HG02870 (cell line): ENCODE measurements around the gene DPH5.
A peak's percentile ranks its signal among the peaks of the same experiment; 100 is the strongest.
"Not testable (repeated sequence)": the region's sequence is repeated elsewhere in the genome, so short reads cannot be mapped to it uniquely, and the experiment has no call there.

ENCODE experiments used
- ATAC-seq: cut with Tn5 transposase; IDR thresholded peaks from one replicate; pipeline ENCODE4 v1.9.1; 2021; ENCODE audit warnings: mild to moderate bottlenecking, moderate library complexity; ENCODE audit not compliant: unreplicated experiment

DPH5 gene

DNA sequence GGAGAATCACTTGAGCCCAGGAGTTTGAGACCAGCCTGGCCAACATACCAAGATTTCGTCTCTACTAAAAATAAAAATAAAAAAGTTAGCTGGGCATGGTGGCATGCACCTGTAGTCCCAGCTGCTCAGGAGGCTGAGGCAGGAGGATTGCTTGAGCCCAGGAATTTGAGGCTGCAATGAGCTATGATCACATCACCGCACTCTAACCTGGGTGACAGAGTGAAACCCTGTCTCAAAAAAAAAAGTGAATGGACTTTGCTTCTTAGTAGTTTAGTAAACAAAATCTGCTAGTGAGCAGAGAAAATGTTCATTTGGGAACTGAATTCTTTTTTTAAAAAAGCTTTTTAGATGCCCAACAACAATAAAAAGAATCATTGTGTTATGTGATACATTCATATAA, 6.5 kb upstream of the DPH5 start:
- not testable (repeated sequence) for ATAC-seq

DNA sequence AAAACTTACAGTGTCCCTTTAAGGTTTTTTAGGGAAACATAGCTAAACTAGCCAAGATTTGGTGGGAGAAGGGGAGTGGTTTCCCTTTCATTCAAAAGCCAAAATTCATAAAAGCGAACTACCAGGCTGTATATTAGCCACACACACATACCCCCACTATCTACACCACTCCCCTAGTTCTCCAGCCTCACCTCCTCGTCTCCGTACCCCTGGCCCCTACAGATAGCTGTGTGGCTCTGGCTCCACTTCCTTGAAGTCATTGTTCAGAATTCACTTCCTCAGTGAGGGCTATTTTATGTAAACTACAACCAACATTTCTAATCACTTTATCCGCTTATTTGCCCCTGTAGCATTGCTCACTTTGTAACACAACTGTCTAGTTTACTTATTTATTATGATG, 5.3 kb upstream of the DPH5 start:
- no peak for ATAC-seq

DNA sequence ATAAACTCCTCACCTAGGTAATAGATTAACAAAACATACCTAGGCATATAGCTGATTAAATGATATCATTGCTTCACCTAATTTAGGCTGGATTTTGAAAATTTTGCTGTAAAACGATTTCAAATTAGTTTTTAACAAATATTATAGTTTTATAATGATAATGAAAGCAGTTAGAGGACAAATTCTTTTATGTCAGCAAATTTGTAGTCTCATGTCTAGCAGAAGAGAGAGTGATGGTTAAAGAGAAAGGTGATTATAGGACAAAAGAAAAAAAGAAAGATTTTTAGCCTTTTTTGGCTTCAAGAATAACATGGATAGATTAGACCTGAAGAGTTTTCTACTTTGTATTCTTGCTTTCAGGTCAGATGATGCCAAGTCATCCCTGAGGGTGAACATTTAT, 3.6 kb upstream of the DPH5 start:
- no peak for ATAC-seq

DNA sequence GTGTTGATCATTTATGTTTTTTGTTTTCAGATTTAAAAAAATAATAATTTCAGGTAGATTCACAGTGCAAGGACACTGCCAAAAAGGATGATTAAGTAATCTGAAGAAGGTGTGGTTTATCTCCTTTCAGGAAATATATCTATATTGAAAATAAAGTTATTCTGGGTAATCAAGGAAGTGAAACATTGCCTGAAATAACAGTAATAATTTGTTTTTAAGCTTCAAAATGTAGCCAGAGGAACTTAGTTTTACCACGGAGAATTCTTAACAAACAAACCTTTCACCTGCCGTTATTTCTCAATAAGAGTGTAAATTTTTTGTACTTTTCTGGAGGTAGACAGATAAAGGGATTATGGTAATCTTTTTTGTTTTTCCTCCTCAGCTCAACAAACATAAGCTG, 2.9 kb upstream of the DPH5 start:
- no peak for ATAC-seq

- ATAC-seq = no peak
Measured at GRCh38 chr1:101027194-101027772, 1.7 kb upstream of the DPH5 start.

DNA sequence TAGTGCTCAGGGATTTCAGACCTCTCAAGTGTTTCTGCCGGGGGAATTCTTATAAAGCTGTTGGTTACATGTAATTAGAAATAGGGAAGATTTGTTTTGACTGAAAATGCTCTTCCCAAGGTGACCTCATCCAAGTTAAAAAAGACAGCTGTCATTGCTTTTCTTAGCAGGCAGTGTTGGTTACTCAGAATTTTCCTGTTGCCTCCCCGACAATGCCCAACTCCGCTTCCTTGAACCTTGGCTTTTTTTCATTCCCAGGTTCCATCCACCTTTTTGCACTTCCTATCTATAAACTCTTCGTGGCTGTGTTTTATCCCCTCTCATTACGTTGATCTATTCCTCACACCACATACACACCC, 825 bp upstream of the DPH5 start:
- peak; percentile 2 for ATAC-seq

DNA sequence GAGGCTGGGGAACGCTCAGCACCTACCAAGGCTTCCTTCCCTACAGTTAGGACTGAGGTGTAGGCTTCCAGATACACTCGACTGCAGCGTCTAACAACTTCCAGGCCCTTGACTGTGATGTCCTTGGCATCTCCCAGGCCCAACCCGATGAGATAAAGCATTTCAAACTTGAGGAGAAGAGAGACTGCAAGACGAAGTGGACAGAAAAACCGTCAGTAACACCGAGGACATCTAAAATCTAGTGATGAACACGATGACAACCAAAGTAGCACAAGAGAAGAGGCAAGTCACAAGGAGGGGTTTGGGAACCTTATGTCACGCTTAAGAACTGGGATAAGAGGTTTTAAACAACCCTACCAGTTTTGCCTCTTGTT, 314 bp downstream of the DPH5 start:
- ATAC-seq = peak; percentile 20

DNA sequence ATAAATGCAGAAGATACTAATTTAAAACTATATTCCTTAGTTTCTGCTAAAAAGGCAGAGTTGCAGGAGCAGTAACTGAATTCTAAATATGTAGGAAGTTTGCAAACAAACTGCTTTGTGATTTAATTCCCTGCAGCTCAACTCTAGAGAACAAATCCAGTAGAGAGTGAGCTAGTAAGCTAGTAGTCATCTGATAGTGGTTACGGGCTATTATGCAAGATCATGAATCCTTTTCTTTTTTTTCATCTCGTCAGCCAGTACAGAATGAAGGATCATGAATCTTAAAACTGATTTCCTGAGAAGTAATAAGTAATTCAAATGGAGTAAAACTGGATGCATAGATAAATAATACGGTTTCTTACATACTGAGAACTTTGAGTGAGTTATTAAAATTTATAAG, 3.3 kb downstream of the DPH5 start:
- no peak for ATAC-seq

GRCh38 chr1:101017448-101017847, 8.1 kb downstream of the DPH5 start:
- no peak for ATAC-seq

GRCh38 chr1:101013776-101014175, 11.8 kb downstream of the DPH5 start:
- ATAC-seq = no peak

DNA sequence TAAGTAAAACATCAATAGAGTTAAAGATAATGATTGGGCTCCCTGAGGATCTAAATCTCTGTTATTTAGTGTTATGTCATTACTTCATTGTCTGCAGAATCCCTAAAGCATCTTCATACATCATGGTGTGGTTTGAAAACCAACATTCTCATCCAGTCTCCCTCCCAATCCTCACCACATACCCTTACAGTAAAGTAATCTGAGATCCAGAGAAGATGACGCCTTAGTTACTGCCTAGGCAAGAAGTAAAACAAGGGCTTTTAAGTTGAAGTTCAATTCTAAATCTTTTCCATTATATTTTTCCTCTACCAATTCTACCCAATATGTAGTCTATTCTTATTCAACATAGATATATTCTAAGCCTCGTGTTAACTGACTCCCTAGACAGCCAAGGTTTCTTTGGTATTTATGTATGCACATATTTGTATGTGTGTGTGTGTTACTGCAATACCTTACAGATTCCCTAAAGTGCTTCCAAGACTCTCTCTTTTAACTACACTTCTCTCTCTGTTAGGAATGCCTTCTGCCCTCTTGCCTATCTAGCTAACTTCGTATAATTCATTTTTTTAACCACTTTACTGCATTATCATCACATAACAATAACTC, 17.3 kb downstream of the DPH5 start:
- ATAC-seq = no peak

DNA sequence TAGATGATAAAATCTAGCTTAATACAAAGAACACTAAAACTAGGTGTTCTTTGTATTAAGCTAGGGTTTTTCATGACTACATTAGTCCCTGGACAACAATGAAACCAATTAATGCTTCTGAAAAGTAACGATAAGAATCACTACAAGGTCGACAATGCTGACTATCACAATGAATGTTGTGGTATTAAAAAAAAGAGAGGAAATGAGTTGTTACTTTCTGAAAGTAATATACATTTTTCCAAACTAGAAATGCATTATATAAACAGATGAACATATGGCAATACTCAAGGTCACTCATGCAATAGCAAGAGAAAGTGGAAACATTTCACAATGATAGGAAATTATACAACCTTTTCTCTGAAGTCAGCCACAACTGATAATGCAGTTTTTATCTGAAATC, 19.0 kb downstream of the DPH5 start:
- no peak for ATAC-seq

GRCh38 chr1:101005871-101006270, 19.7 kb downstream of the DPH5 start:
- ATAC-seq = no peak

DNA sequence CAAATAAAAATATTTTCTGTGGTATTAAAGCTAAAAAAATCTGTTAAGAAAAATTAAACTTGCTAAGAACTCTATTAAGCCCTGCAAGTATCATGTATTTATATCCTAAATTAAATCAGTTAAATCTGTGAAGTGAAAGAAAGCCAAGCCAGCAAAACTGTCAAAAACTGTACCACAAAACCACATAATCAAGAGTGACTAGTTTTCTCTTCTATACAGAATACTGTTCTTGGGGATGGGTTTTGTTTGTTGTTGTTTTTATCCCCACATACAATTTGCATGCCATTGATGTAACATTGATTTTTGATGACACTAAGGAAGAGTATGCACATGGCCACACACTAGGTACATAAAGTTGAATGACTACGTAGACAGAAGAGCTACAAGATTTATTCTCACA, 20.4 kb downstream of the DPH5 start:
- ATAC-seq = no peak

DNA sequence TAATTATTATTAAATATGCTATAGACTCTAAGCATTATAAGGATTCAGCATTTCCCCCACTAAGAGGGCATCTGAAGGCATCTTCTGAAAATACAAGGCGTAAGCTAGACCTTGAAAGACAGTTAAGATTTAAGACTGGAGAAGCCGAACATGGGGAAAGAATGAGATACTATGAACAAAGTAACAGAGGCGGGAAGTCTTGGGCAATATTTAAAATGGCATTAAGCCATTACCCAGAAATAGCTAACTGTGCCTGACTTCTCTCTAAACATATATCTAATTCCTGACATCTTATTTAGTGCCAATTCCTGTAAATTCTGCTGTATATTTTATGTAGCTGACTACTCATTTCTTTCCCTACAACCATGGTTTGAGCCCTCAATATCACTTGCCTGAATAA, 20.9 kb downstream of the DPH5 start:
- no peak for ATAC-seq

- ATAC-seq = peak; percentile 66
Measured at GRCh38 chr1:101004061-101004460, 21.5 kb downstream of the DPH5 start.

- ATAC-seq = no peak
Measured at GRCh38 chr1:101003012-101003650, 22.5 kb downstream of the DPH5 start.

- peak; percentile 39 for ATAC-seq
Measured at GRCh38 chr1:101002551-101002950, 23.0 kb downstream of the DPH5 start.

DNA sequence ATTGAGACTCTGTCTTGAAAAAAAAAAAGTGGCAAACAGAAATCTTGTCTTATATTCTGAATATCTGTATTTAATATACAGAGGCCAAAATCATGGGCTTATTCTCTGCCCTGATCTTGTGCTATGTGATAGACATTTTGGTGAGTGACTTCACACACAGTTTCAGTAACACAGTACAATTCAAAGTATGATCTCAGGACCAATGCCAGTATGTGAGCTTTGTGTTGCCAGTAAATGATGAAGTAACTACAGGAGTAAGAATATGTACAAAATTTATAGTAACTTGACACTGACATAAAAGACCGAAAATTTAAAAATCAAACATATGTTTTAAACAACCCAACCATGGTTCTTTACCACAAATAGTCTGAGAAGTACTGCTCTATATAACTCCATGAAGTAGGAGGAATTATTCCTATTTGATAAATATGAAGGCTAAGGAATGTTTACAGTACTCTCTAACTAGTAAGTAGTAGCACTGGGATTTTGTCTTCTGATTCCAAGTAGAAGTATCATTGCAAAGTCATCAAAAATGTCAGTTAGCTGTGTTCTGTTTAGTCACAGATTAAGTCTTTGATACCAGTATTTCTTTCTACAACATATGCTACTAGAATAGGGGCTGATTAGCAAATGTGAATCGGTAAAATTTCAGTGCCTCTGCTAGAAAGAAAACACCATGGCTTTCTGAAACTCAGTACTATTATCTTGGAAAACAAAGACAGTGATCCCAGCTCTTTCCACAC, 25.3 kb downstream of the DPH5 start:
- ATAC-seq = no peak

GRCh38 chr1:100998426-100998825, 27.2 kb downstream of the DPH5 start:
- no peak for ATAC-seq

- no peak for ATAC-seq
Measured at GRCh38 chr1:100995198-100995988, 30.2 kb downstream of the DPH5 start.
